ENCODE measurements around the gene COMTD1. TPM values are rescaled to one million over a fixed set of nuclear protein-coding genes. Genes with fewer than 3 reads are reported as not detected.

Gene COMTD1
- polyA plus RNA-seq, 4 donors = 2.9 to 14.2 (median 5.4) TPM

DNA sequence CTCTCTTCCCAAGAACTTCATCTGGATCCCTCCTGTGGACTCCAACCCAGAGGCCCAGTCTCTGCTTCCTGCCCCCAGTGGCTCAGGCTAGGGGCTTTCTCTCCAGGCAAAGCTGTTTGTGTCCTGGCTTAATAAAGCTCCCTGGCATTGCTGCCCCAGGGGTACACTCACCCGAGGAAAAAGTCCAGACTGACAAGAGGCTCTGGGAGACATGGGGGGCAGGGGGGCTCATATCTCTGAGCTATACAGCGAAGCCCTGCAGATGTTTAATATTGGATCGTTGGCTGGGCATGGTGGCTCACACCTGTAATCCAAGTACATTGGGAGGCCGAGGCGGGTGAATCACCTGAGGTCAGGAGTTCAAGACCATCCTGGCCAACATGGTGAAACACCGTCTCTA lies 10.7 kb upstream of the COMTD1 start:
- no peak for DNase-seq (ENCODE audit: low read depth in 4 of 4, low spot score in 3 of 4)

GRCh38 chr10:75245354-75246250 lies 9.8 kb upstream of the COMTD1 start:
- no peak for DNase-seq (ENCODE audit: low read depth in 4 of 4, low spot score in 3 of 4)

DNA sequence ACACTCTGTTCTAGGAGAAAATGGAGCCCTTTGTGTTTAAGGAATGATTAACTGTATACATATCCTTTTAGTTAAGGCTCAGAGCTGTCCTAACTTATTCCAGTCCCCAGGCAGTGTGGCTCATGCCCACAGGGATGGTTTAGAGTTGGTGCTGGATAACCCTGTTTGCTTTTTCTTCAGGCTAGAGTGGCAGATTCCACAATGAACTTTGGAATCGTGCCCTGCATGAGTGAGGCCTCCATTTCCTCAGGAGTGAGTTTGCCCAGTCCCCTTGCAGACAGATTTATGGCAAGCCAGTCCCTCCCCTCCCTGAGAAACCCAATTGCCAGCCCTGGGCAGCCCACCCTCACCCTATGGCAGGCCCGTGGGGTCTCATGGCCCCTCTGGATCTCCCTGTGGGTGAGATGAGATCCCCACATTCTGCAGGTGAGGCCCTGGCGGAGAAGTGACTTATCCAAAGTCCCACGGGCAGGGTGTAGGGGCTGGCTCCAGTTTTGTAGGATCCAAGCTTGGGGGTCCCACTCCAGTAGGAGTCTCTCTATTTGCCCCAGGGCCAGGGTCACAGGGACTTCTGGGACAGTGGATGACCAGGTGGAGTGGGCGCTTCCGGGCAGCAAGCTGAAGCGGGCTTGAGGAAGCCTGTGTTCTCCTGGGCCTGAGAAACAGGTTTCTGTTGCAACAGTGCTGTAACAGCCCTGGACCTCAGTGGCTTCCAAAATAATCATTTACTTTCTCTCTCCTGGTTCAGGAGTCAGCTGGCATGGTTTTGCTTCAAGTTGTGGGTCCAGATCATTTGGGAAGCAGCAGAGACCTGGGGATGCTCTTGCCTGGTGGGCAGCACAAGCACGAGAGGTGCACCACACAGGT lies 9.0 kb upstream of the COMTD1 start:
- no peak for DNase-seq (ENCODE audit: low read depth in 4 of 4, low spot score in 3 of 4)

- DNase-seq (ENCODE audit: low read depth in 4 of 4, low spot score in 3 of 4) = no peak
Measured at GRCh38 chr10:75243426-75243825, 7.7 kb upstream of the COMTD1 start.

DNA sequence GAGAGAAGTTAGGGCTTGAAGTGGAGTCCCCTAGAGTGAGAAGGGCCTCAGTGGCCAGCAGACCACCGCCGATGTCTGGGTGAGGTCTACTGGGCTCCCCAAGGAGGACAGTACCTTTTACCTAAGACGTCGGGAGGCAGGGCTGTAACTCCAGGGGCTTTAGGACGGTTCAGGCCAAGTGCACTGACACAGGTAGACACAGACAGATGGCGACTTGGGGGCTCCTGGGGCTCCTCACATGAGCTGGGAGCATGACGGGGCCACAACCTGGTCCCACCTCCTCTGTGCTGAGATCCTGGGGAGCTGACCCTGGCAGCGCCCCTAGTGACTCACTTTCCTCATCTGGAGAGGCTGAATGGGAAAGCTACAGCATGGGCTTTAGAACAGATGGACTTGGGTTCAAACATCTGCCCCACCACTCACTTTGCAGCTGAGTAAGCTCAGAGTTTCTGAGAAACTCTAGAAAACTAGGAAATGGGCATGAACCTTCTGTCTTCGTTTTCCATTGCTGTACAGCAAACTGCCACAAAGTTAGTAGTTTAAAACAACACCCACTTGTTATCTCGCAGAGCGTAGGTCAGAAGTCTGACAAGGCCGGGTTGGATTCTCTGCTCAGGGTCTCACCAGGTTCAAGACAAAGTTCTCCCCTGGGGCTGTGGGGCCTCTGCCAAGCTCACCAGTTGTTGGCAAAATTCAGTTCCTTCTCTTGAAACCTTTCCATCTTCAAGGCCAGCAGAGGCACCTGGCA lies 4.7 kb upstream of the COMTD1 start:
- DNase-seq (ENCODE audit: low read depth in 4 of 4, low spot score in 3 of 4) = no peak

DNA sequence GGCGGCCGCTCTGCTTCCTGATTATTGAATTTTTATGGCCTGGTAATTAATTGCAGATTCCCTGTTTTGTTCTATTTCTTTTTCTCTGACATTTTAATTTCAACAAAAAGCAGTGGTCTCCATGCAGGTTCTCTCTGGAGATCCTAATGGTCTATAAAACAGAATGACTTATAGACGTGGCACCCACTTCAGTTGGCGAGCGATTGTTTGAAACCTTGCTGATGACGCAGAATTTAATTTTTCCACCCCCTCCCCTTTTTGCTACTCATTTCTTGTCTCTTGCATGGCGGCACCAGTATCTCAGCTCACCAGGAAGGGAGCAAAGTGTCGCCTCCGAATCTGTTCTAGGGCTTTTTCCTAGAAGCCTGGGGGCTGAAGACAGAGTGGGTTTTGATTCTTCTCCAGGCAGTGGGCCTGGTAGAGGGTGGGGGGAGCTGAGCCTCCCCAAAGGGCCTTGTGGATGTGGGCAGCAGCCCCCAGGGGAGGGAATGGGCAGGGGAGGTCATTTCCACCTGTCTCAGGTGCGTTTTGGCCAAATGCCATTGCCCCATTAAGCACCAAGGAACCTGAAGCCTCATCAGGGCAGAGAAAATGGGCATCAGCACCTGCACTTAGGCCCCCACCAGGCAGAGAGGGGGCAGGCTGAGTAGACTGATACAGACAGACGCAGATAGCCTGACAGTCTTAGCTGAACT lies 3.5 kb upstream of the COMTD1 start:
- DNase-seq (ENCODE audit: low read depth in 4 of 4, low spot score in 3 of 4) = no peak

- DNase-seq (ENCODE audit: low read depth in 4 of 4, low spot score in 3 of 4) = no peak
Measured at GRCh38 chr10:75238182-75239095, 2.7 kb upstream of the COMTD1 start.

GRCh38 chr10:75236178-75236825 lies 545 bp upstream of the COMTD1 start:
- DNase-seq (ENCODE audit: low read depth in 4 of 4, low spot score in 3 of 4) = no peak

DNA sequence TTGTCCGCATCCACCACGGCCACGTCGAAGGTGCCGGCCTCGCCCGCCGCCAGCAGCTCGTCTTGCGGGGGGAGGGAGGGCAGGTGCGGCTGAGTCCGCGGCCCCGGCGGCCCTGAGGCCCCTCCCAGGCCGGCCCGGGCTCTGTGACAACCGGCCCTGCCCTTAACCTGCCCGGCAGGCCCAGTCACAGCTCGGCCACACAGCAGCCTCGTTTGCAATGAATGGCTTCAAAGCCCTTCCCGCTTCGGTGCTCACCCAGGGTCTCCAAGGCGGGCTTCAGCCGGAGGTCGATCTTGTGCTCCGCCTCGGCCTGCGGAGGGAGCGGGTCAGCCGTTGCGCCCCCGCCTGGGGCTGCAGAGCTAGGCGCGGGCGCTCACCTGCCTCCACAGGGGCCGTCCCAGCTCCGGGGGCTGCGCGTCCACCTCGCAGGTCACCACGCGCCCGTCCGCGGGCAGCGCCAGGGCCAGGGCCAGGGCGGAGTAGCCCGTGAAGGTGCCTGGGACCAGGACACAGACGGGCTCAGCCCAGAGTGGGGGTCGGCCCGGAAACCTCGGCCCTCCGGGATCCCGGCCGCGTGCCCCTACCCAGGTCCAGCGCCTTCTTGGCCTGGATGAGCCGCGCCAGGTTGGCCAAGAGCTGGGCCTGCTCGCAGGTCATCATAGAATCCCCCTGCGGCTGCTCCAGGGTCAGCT lies 928 bp downstream of the COMTD1 start:
- no peak for DNase-seq (ENCODE audit: low read depth in 4 of 4, low spot score in 3 of 4)

DNA sequence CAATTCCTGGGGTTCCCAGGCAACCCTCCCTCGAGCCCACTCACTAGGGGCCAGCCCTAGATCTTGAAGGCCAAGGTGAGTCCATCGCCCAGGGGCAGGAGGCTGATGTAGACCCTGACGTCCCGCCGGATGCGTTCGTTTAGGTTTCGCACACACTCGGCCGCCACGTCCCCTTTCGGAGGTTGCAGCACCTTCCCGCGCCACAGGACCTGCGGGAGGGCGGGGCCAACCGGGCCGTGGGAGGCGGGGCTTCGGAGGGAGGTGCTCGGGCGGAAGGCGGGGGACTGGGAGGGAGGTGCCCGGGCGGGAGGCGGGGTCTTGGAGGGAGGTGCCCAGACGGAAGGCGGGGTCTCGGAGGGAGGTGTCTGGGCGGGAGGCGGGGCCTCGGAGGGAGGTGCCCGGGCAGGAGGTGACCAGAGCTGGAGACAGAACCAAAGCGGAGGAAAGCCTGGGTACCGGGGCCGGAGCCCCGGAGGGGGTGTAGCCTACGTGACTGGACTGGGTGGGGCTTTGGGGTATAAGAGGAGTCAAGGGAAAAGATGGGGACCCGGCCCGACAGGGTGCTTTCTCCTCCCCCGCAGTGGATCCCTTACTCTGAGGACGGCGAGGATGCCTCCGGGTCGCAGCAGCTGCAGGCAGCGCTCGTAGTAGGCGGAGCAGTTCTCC lies 1.6 kb downstream of the COMTD1 start:
- DNase-seq (ENCODE audit: low read depth in 4 of 4, low spot score in 3 of 4) = no peak

DNA sequence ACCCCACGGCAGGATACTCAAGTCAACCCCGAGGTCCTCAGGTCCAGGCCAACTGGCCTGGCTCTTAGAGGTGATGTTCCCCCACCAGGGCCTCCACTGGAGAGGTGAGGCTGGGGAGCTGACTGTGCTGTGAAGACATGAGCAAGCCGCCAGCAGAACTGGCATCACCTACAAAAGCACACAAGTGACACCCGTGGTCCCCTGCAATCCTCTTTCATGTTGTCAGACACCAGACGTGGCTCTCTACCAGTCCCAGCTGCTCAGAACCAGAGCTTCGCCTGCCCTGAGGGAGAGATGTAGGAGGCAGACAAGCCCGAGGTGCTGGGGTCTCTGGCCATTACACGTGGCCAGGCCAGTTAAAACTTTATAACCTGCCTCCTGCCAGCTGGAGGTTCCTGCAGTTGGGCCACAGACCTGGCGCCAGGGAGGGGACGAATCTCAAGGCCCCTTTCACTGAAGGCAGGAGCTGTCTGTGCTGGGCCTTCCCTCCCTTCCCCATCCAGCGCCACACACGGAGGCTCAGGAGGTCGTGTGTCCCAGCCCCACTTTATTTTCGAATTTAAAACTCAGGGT lies 2.2 kb downstream of the COMTD1 start:
- no peak for DNase-seq (ENCODE audit: low read depth in 4 of 4, low spot score in 3 of 4)

GRCh38 chr10:75231672-75232581 lies 3.8 kb downstream of the COMTD1 start:
- no peak for DNase-seq (ENCODE audit: low read depth in 4 of 4, low spot score in 3 of 4)

DNA sequence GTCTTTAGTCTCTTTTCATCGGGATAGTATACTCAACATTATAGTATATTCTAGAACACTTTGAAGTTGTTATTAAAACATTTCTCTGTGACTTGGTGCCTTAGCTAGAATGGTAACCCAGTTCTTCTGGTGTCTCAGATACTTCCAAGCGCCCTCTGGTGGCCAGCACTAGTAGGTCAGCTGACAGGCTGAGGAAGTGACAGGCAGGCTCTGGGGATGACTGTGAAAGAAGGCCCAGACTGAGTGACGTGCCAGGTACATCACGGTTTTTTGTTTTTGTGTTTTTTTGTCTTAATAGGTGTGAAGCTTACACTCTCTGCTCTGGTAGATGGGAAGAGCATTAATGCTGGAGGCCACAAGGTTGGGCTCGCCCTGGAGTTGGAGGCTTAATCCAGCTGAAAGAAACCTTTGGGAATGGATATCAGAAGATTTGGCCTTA lies 5.1 kb downstream of the COMTD1 start:
- DNase-seq (ENCODE audit: low read depth in 4 of 4, low spot score in 3 of 4) = no peak

DNA sequence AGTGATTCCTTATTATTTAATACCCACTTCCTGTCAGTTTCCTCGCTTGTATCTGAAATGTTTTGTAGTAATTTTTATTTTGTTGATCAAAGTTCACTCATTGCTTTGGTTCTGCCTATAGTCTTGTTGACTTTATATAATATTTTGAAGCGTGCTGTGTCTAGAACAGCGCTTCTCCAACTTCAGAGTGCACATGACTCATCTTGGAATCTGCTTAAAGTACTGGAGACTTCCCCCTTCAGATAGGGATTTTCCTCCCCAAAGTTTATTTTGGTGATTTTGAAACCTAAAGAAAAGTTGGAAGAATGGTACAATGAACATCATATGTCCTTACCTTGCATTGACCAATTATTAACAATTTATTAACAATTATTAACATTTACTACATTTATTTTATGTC lies 5.8 kb downstream of the COMTD1 start:
- no peak for DNase-seq (ENCODE audit: low read depth in 4 of 4, low spot score in 3 of 4)

GRCh38 chr10:75228834-75229233 lies 6.9 kb downstream of the COMTD1 start:
- no peak for DNase-seq (ENCODE audit: low read depth in 4 of 4, low spot score in 3 of 4)

GRCh38 chr10:75228278-75228677 lies 7.5 kb downstream of the COMTD1 start:
- DNase-seq (ENCODE audit: low read depth in 4 of 4, low spot score in 3 of 4) = no peak

Data from left renal pelvis (tissue), 4 donors.